Subcutaneous abdominal adipose tissue (tissue), 5 donors: ENCODE results near the gene ADCY1.

Source experiments
- H3K27ac ChIP-seq: one replicate; pipeline ENCODE4 v1.7.0; 2013; ENCODE audit warnings: low read depth, mild to moderate bottlenecking, inconsistent platforms, low read length, moderate library complexity
- H3K27me3 ChIP-seq, 5 donors: one replicate each; pipeline ENCODE4 v1.7.0; 2013; ENCODE audit warnings: low read length in 5 of 5, inconsistent platforms in 1 of 5; ENCODE audit not compliant: control insufficient read depth in 5 of 5, insufficient read depth in 4 of 5
- H3K36me3 ChIP-seq, 5 donors: one replicate each; pipeline ENCODE4 v1.7.0; 2013; ENCODE audit warnings: low read length in 5 of 5; ENCODE audit not compliant: control insufficient read depth in 5 of 5, insufficient read depth in 5 of 5
- H3K4me1 ChIP-seq, 5 donors: one replicate each; pipeline ENCODE4 v1.7.0; 2013; ENCODE audit warnings: low read length in 5 of 5, mild to moderate bottlenecking in 3 of 5, moderate library complexity in 1 of 5; ENCODE audit not compliant: control insufficient read depth in 5 of 5, insufficient read depth in 5 of 5
- H3K4me3 ChIP-seq, 5 donors: one replicate each; pipeline ENCODE4 v1.7.0; 2013; ENCODE audit warnings: low read length in 5 of 5, low read depth in 1 of 5
- H3K9ac ChIP-seq, 5 donors: one replicate each; pipeline ENCODE4 v1.7.0; 2013; ENCODE audit warnings: low read length in 5 of 5, mild to moderate bottlenecking in 4 of 5, moderate library complexity in 3 of 5
- H3K9me3 ChIP-seq, 5 donors: one replicate each; pipeline ENCODE4 v1.7.0; 2013; ENCODE audit warnings: low read length in 5 of 5; ENCODE audit not compliant: control insufficient read depth in 5 of 5
- donor health status: healthy.
- donor health status: healthy.
- donor health status: healthy.
- donor health status: healthy.
- donor health status: healthy.

ADCY1 gene

DNA sequence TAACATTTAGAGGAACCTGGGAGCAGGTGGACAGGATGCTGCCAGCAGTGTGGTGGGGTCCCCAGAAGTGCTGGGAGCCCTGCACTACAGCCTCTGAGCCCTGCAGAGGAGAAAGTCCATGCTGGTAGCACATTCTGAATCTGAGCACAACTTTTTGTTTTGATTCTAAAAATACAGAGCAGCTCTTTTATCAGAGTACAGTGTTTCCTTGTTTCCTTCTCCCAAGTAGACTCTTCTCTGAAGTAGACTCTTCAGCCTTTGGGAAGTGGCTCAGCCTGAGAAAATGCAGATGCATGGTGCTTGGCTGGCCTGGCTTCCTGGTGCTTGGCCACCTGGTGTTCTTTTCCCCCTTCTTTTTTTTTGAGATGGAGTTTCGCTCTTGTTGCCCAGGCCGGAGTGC lies 9.1 kb downstream of the ADCY1 start:
- H3K4me3 ChIP-seq = no peak overlapping the region
- H3K9ac ChIP-seq = no peak overlapping the region
- peaks cover 0 to 7% (median 5%) of the 10 kb centered on the region in 5 donors for H3K27me3 ChIP-seq
- H3K9me3 ChIP-seq = no peaks in the 10 kb centered on the region
- H3K4me1 ChIP-seq = peaks cover 0 to 6% (median 0%) of the 10 kb centered on the region in 5 donors
- H3K27ac ChIP-seq = no peak overlapping the region
- H3K36me3 ChIP-seq = no peaks in the 10 kb centered on the region

DNA sequence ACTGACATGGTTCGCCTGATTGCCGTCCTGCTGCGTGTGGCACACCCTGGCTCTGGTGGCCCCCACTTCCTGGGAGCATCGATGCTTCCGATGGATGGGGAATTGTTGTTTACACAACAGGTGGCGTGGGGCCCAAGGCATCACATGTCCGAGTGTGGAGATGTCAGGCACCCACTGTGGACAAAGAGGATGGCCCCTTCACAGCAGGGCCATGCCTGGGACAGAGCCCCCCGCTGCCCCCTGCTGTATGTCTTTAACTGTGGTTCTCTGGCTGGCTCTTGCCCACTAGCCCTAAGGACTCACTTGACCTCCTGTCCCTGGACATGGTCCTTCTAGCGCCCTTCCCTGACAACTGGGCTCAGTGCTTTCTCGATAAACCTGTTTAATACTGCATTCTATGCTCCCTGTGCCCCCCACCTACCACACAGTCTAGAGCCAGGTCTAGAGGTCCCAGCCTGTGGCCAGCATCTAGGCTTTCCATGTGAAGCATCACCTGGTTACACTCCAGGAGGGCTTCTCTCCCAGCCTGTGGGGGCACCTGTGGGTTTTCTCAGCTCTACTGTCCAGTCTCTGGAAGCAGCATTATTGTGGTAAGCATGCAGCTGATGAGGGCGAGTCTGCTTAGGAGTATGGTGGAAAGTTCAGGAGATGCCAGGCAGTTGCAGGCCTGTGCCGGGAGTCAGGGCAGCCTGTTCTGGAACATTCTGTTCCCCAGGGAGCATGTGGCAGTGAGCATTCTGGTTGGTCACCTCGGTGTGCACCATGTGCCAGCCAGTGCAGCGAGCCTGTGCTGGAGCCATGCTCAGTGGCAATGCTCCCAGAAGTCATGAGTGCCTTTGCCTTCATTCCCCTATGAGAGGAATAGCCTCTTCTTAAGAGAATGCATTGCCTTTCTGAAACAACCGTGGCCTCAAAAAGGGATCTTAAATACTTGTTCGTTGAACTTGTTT lies 10.4 kb downstream of the ADCY1 start:
- no peaks in the 10 kb centered on the region for H3K36me3 ChIP-seq

DNA sequence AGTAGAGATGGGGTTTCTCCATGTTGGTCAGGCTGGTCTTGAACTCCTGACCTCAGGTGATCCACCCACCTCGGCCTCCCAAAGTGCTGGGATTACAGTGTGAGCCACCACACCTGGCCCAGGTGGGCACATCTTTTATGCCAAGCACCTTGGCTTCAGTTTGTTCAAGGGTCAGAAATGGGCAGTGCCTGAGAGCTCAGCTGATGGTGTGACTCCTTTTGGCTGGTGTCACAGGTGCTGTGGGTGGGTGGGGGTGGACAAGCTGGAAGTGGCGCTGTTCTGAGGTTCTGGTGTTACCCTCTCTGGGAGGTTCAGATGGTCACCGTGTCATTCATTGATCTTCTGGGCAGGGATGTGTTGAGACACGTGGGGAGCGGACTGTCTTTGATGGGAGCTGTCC lies 11.5 kb downstream of the ADCY1 start:
- Histone ChIP-seq H3K9ac (no peak overlapping the region), H3K36me3 (no peaks in the 10 kb centered on the region), H3K27ac (no peak overlapping the region), H3K9me3 (no peaks in the 10 kb centered on the region), H3K4me1 (peaks cover 0 to 6% (median 0%) of the 10 kb centered on the region in 5 donors), H3K4me3 (no peak overlapping the region), H3K27me3 (peaks cover 0 to 4% (median 0%) of the 10 kb centered on the region in 5 donors)

More for the DNA sequence above, 10.4 kb downstream of the ADCY1 start:
- no peak overlapping the region for H3K9ac ChIP-seq
- peaks cover 0 to 5% (median under 1%) of the 10 kb centered on the region in 5 donors for H3K27me3 ChIP-seq
- H3K27ac ChIP-seq = no peak overlapping the region
- H3K4me3 ChIP-seq = no peak overlapping the region
- no peaks in the 10 kb centered on the region for H3K9me3 ChIP-seq
- peaks cover 0 to 6% (median 0%) of the 10 kb centered on the region in 5 donors for H3K4me1 ChIP-seq

DNA sequence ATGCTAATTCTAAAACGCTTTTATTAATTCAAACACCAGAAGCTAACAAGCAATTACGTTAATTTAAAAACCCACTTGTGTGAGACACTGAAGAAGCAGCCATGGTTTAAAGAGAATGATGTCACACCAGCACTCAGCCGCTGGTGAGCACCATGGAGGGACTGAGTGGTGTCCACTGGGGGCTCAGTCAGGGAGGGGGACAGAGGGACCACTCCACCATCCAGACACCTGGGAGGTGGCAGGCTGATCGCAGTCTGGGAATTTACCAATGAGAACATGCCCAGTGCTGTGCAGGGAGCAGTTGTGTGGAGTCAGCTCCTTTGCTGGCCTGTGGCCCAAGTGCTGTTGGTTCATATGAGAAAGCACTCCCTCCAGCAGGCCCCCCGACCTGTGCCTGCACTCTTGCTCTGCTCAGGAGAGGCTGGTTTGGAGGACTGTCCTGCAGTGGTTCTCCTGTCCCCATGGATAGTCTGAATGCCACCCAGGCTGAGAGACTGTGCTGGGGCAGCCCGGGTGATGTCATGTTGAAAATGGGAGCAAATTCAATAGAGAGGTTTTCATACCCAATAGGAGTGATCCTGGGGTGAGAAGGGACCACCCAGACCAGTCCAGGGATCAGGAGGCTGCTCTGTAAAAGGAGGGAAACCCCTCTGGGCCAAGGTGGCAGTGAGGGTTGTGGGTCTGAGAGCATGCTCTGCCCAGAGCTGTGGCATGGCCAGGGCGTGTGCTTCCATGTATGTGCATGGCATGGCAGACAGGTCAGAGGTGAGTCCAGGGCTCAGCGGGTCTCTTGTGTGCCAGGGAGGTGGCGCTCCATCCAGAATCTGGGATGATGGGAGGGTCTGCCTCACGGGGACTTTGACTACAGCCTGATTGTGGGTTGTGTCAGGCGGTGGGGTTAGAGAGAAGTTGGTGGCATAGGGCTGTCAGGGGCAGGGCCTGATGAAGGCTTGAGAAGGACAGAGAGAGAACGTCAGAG lies 12.7 kb downstream of the ADCY1 start:
- H3K27ac ChIP-seq = no peak overlapping the region
- H3K27me3 ChIP-seq = peaks cover 0 to 4% (median 0%) of the 10 kb centered on the region in 5 donors
- no peaks in the 10 kb centered on the region for H3K9me3 ChIP-seq
- H3K36me3 ChIP-seq = no peaks in the 10 kb centered on the region
- peaks cover 0 to 6% (median 0%) of the 10 kb centered on the region in 5 donors for H3K4me1 ChIP-seq
- H3K9ac ChIP-seq = no peak overlapping the region
- no peak overlapping the region for H3K4me3 ChIP-seq

DNA sequence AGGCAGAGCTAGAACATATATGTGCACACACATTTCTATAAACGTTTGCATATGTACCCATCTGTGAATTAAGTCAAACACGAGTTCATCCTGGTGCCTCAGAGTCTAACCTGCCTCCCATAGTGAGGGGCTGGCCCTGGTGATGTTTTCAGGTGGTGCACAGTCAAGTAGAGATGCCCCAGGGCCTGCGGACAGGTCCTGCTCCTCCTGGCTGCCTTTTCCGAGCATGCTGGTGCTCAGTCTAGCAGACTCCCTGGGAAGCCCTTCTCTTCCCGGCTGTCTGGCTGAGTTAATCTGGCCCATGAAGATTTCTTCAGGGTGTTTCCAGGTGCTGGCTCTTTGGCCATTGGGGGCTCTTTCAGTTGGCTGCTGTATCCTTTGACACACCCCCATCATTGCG lies 14.3 kb downstream of the ADCY1 start:
- no peaks in the 10 kb centered on the region for H3K36me3 ChIP-seq
- no peaks in the 10 kb centered on the region for H3K9me3 ChIP-seq
- no peak overlapping the region for H3K4me3 ChIP-seq
- no peak overlapping the region for H3K9ac ChIP-seq
- H3K27me3 ChIP-seq = peaks cover 0 to 4% (median 0%) of the 10 kb centered on the region in 5 donors
- H3K27ac ChIP-seq = no peak overlapping the region
- peaks cover 0 to 6% (median 0%) of the 10 kb centered on the region in 5 donors for H3K4me1 ChIP-seq

DNA sequence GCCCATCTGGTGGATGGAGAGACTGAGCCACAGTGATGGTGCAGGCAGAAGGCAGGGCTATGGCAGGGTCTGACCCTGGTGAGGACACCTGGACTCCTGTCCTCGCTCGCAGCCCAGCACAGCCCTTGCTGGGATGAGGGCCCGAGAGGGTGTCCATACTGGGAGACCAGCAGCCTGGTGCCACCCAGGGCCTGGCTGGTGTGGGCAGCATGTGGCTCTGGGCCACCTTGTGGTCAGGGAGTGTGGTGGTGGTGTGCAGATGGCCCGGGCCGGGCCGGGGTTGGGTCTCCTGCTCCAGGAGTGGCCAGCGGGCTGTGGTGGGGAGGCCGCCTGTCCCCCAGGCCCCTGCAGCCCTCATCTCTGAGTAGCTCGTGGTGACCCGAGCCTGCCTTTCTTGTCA lies 14.9 kb downstream of the ADCY1 start:
- no peak overlapping the region for H3K4me3 ChIP-seq
- H3K27ac ChIP-seq = no peak overlapping the region
- H3K4me1 ChIP-seq = peaks cover 0 to 6% (median 0%) of the 10 kb centered on the region in 5 donors
- peaks cover 0 to 4% (median 0%) of the 10 kb centered on the region in 5 donors for H3K27me3 ChIP-seq
- no peak overlapping the region for H3K9ac ChIP-seq
- H3K9me3 ChIP-seq = no peaks in the 10 kb centered on the region
- no peaks in the 10 kb centered on the region for H3K36me3 ChIP-seq

DNA sequence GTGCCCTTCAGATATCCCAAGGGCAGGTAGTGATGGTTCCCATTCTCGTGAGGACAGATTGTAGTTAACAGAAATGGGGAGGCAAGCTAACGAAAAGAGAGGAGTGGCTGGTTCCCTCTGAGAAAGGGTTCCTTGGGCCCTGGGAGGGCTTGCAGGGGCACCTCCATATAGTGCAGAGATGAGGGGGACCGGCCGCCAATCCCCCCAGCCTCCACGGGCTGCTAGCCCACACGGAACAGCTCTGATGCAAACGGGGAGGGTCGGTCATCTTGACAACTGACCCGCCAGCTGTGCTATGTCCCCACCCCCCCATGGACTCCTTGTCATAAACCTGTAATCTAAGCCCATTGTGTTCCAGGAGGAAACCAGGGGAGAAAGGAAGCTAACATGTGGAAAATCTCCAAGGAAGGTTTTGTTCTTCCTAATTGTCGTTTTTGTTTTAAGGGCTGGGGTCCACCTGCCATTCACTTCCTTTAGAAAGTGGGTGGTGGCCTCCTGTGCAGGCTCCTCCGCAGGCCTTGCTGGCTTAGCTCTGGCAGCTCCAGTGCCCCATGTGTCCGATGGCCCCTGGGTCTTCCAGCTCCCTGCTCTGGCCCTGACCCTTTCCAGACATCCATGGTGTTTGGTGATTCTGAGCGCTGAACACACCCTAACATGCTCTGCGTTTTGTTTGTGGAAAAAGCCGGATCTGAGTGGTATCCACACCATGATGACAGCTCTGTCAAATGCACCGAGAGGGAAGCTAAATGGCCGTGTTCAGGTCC lies 15.9 kb downstream of the ADCY1 start:
- no peak overlapping the region for H3K9ac ChIP-seq
- no peak overlapping the region for H3K27ac ChIP-seq
- no peaks in the 10 kb centered on the region for H3K9me3 ChIP-seq
- H3K4me3 ChIP-seq = no peak overlapping the region
- no peaks in the 10 kb centered on the region for H3K36me3 ChIP-seq
- peaks cover 0 to under 1% (median 0%) of the 10 kb centered on the region in 5 donors for H3K4me1 ChIP-seq
- H3K27me3 ChIP-seq = no peaks in the 10 kb centered on the region

DNA sequence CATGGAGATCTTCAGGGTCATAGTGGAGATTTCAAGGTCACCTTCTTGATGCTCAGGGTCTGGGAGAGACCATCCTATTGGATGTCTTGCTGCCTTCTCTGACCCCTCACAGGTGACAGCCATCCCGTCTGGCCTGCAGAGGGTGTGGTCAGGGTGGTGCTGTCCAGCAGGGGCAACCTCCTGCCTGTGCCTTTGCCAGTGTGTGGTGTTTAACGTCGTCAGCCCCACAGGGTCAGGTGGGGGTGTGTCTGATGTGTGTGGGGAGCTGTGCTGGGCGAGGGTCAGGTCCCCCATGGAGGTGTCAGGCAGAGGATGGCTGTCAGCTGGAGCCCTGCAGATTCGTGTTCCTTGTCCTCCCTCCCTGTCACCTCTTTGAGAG lies 16.5 kb downstream of the ADCY1 start:
- H3K9ac ChIP-seq = no peak overlapping the region
- H3K4me3 ChIP-seq = no peak overlapping the region

DNA sequence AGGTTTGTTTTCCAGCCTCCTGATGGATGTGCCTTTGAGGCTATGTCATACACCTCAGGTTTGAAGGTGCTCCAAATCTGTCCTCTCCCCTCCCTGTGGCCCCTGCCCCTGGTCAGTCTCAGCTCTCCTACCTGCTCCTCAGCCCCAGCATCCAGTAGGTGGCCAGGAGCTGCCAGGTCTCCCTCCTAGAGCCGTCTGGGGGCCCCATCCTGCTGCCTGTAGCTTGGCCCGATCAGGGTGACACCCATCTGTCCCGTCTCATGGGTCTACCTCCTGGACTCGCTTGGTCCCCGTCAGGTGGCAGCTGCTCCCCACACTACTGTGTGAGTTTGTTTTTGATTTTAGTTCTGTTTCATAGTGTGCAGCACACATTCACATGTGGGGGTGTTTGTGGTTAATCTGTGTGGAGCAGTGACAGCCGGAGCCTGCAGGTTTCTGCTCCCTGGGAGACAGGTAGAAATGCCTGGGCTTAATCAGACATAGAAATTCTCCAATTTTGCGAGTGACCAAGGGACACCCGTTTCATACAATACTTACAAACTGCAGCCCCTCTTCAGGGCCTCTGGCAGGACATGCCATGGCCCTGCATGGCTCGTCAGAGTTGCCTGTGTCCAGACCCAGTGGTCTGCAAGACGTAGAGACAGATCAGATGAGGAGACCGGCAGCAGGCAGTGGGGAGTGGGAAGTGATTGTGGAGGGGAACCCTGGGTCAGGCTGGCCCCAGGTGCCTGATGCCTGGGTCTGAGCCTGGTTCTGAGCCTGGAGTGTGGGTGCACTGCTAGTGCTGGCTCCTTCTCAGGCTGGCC lies 17.1 kb downstream of the ADCY1 start:
- Histone ChIP-seq H3K27ac (no peak overlapping the region), H3K4me1 (no peaks in the 10 kb centered on the region), H3K9ac (no peak overlapping the region), H3K27me3 (no peaks in the 10 kb centered on the region), H3K9me3 (no peaks in the 10 kb centered on the region), H3K4me3 (no peak overlapping the region), H3K36me3 (no peaks in the 10 kb centered on the region)

More for the DNA sequence above, 16.5 kb downstream of the ADCY1 start:
- H3K27ac ChIP-seq = no peak overlapping the region
- H3K36me3 ChIP-seq = no peaks in the 10 kb centered on the region
- H3K9me3 ChIP-seq = no peaks in the 10 kb centered on the region
- no peaks in the 10 kb centered on the region for H3K27me3 ChIP-seq
- no peaks in the 10 kb centered on the region for H3K4me1 ChIP-seq
